ENCODE measurements around the gene LIMS2.

DNA sequence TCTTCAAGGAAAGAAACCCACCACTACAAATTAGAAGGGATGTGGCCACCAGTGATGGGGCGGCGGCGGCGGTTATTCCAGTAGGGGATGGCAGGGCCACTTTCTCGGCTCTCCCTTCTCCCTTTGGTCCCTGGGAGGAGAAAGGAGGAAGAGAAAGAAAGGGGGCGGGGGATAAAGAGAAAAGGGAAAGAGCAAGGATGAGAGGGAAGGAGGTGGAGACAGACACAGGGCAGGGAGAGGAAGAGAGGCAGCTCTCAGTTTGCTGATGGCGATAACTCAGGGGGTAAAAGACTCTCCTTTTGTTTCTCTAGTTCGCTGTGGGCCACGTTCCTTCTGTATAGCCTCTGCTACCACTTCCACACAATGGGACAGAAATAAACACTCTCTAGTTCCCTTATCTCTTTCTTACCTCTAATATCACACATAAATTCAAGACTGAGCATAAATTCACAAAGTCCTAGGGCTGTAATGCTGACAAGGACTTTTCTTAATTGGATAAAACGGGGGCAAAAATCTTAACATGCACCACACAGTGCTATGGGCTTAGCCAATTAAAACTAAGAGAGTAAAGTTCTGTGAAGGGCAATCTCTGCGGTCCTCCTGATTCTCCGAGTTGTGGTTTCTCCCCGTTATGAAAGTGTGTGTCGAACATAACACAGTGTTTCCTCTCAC, 40.6 kb upstream of the LIMS2 start:
- TF ChIP-seq, protein P1, sequence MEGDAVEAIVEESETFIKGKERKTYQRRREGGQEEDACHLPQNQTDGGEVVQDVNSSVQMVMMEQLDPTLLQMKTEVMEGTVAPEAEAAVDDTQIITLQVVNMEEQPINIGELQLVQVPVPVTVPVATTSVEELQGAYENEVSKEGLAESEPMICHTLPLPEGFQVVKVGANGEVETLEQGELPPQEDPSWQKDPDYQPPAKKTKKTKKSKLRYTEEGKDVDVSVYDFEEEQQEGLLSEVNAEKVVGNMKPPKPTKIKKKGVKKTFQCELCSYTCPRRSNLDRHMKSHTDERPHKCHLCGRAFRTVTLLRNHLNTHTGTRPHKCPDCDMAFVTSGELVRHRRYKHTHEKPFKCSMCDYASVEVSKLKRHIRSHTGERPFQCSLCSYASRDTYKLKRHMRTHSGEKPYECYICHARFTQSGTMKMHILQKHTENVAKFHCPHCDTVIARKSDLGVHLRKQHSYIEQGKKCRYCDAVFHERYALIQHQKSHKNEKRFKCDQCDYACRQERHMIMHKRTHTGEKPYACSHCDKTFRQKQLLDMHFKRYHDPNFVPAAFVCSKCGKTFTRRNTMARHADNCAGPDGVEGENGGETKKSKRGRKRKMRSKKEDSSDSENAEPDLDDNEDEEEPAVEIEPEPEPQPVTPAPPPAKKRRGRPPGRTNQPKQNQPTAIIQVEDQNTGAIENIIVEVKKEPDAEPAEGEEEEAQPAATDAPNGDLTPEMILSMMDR (conservative IDR thresholded peaks at IDR 0.05): no peak
- TF ChIP-seq ZFX (IDR thresholded peaks at IDR 0.05): no peak
